ENCODE results near the gene MON1B.

- TF ChIP-seq, protein P1, sequence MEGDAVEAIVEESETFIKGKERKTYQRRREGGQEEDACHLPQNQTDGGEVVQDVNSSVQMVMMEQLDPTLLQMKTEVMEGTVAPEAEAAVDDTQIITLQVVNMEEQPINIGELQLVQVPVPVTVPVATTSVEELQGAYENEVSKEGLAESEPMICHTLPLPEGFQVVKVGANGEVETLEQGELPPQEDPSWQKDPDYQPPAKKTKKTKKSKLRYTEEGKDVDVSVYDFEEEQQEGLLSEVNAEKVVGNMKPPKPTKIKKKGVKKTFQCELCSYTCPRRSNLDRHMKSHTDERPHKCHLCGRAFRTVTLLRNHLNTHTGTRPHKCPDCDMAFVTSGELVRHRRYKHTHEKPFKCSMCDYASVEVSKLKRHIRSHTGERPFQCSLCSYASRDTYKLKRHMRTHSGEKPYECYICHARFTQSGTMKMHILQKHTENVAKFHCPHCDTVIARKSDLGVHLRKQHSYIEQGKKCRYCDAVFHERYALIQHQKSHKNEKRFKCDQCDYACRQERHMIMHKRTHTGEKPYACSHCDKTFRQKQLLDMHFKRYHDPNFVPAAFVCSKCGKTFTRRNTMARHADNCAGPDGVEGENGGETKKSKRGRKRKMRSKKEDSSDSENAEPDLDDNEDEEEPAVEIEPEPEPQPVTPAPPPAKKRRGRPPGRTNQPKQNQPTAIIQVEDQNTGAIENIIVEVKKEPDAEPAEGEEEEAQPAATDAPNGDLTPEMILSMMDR (IDR thresholded peaks at IDR 0.05; ENCODE audit: extremely low read depth in 1 of 2, insufficient read depth in 1 of 2, low read depth in 1 of 2, low read length in 2 of 2), result no peak
- TF ChIP-seq POLR2A (IDR thresholded peaks at IDR 0.05; ENCODE audit: low read depth, low read length), result no peak
- no peak for TF ChIP-seq POLR2AphosphoS5 (IDR thresholded peaks at IDR 0.05; ENCODE audit: insufficient read depth, low read depth, low read length)
- no peak for TF ChIP-seq MYC (IDR thresholded peaks at IDR 0.05; ENCODE audit: low read depth, low read length)
- no peak for TF ChIP-seq EZH2 (IDR thresholded peaks at IDR 0.05; ENCODE audit: borderline replicate concordance, low read depth, low read length, severe bottlenecking)
- TF ChIP-seq, protein P2, sequence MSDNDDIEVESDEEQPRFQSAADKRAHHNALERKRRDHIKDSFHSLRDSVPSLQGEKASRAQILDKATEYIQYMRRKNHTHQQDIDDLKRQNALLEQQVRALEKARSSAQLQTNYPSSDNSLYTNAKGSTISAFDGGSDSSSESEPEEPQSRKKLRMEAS (IDR thresholded peaks at IDR 0.05; ENCODE audit: insufficient read depth, insufficient read length), result no peak
- no peak for TF ChIP-seq JUN (IDR thresholded peaks at IDR 0.05; ENCODE audit: borderline replicate concordance, insufficient read depth, insufficient read length, low read depth)
Measured at GRCh38 chr16:77246150-77246549, 55.2 kb downstream of the MON1B start.
